ENCODE measurements around the gene SMPD4.
"Not testable (repeated sequence)": the region's sequence is repeated elsewhere in the genome, so short reads cannot be mapped to it uniquely, and the experiment has no call there.

Gene SMPD4

DNA sequence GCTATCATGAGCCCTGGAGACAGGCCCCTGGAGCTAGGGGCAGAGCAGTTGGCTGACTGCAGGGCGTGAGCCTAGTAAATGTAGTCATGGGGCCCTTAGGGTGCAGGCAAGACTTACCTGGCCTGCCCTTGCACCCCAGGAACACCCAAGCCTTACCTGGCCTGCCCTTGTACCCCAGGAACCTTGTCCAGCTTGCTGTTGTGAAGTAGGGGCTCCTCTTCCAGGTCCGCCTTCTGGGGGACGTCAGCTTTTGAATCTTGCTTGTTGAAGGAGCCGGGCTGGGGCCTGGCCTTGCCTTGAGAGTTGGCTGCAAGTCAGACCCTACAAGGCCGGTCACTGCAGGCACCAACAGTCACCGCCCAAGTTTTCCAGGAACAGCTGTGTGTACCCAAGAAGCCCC lies 40.4 kb downstream of the SMPD4 start:
- not testable (repeated sequence) for DNase-seq (ENCODE audit: low read depth in 1 of 2, low spot score in 1 of 2)

DNA sequence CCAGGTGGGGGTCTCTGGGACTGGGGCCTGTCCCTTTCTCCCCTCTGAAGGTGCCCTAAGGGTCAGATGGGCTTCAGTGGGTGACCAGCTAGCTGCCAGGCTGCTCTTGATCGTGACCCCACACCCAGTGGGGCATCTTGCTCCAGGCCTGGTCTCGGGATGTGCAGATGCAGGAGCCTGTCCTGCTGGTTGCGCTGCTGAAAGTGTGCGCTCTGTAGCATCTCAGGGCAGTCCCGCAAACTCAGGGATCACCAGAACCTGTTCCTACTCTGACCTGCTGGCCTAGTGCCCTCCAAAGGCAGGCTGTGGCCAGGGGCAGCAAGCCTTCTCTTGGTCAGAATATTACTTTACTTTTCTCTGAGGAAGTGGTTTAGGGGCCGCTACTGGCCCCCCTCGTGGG lies 40.9 kb downstream of the SMPD4 start:
- not testable (repeated sequence) for DNase-seq (ENCODE audit: low read depth in 1 of 2, low spot score in 1 of 2)

DNA sequence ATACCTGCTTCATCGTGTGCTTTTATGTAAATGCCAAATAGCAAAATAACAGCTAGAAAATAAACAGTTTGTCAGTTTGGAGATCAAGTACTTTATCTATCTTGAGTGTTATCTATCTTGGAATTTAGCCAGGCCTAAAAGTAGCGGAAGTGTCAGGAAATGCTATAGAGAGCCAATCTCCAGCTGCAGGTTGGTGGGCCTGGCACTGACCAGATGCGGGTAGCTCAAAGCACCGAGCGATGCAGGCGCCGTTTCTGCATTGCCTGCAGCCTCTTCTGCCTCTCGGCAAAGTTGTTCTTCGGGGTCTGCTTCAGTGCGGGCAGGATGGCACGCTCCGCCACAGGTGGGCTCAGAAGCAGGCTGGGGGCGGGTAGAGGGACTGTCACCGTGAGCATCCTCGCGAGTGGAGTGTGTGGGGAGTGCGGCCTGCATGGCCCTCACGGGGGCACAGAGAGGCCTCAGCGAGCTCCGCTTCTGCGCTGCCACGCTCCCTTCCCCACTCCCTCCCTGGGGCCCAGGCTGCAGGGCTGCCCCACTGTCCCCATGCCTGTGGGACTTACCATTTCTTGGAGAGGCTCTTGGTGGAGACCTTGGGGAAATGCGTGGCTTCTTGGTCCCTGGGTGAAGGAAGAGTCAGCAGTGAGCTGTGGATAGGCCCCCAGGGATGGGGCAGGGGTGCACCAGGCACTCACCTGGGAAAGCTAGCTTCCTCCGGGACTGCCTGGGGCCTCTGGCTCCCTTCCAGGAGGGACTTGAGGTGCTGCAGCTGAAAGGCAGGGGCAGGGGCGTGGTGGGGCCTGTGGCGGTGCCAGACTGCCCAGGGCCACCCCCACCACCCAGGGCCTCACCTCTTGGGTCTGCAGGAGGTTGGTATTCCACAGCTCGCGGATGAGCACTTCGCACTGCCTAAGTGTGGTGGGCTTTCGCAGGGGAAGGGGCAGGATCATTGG lies 41.8 kb downstream of the SMPD4 start:
- DNase-seq (ENCODE audit: low read depth in 1 of 2, low spot score in 1 of 2) = not testable (repeated sequence)

DNA sequence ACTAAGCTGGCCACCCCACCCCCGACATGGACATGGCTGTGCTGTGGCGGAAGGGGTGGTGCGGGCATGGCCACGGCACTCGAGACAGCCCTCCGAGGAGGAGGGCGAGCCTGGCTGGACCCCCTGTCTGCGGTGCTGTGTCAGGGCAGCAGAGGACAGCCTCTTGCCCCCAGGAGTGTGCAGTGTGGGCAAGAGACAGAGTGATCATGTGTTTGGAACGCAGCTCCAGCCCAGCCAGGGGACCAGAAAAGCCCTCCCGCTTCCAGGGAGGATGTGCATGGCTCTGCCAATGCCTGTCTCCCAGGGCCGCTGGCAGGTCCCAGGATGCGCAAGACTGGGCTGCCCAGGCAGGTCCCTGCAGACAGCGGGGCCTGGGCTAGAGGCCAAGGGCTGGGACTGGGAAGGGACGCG lies 42.6 kb downstream of the SMPD4 start:
- DNase-seq (ENCODE audit: low read depth in 1 of 2, low spot score in 1 of 2) = not testable (repeated sequence)

DNA sequence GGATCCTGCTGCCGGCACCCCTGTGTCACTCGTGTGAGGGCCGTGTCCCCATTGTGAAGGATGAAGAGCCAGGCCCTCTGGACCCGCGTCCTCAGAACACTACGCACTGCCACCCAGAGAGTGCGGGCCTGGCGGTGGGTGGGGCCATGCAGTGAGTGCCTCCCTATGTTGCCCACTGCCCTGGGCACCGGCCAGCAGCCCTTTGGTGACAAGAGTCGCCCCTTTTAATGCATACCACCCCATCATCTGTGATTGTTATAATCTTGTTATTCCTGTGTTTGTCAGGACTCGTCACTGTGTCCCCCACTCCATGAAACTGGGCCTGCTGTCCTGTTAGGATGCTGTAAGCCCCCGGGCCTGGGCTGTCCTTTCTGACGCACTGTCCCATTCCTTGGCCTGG lies 43.1 kb downstream of the SMPD4 start:
- not testable (repeated sequence) for DNase-seq (ENCODE audit: low read depth in 1 of 2, low spot score in 1 of 2)

DNA sequence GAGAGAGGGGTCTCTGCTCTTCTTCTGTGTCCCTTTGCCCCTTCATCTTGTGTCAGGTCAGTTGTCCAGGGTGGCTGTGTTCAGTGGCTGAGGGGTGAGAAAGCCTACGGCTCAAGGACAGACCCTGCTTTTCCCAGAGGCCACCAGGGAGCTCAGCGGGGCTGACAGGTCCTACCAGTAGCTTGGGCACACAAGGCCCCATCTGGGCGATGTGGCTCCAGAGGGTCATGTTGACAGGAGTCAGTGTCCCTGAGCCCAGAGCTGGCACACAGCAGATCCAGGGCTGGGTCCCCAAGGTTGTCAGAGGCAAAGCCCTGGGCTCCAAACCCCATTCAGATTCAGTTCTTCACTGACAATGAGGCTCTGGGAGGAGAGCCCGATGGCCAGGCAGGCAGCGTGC lies 44.3 kb downstream of the SMPD4 start:
- DNase-seq (ENCODE audit: low read depth in 1 of 2, low spot score in 1 of 2) = not testable (repeated sequence)

DNA sequence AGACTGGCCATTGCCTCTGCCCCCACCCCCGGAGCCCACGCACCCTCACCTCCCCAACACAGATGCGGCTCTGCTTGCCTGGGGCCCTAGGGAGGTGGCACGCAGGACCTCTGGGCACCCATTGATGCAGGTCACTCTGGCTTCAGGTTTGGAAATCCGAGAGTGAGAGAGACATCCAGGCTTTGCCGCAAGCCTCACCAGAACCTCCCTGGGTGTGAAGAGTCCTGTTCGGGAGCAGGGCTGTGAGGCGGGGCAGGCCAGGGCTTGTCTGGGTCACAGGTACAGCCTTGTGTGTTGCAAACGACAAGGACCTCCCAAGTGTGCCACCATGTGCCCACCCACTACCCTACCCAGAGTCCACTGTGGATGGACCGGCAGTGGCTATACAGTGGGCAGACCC lies 44.9 kb downstream of the SMPD4 start:
- DNase-seq (ENCODE audit: low read depth in 1 of 2, low spot score in 1 of 2) = not testable (repeated sequence)

DNA sequence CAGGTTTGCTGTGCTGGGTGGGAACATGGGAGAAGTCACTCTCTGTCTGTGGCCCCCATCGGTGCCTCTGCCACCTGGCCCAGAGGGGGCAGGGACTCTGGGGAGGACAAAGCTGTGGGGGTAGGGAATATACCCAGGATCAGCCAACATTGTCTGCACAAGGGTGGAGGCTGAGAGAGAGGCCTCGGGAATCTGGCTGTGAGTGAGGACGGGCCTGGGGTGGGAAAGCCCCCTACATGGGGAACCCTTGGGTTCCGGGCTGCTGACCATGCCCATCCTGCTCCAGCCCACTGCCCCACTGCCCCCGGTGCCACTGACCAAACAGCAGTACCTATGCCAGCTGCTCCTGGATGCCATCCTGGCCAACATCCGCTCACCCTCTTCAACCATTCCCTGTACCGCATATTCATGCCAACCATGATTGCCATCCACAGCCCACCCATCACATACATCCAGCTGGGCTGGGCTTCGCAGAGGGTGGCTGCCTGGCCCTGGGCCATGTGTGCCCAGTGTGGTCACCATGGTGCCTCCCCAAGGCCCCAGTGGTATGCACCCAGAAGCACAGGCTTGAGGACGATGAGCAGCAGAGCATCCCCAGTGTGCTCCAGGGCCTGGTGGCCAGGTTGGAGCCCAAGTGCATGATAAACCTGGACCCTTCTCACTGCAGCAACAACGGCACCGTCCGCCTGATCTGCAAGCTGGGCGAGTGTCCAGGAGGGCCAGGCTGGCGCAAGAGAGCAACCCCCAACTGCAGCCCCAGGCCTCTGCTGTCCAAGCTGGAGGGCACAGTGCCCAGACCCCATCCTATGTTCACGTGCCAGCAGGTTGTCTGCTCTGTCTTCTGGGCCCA lies 45.5 kb downstream of the SMPD4 start:
- DNase-seq (ENCODE audit: low read depth in 1 of 2, low spot score in 1 of 2) = no peak

DNA sequence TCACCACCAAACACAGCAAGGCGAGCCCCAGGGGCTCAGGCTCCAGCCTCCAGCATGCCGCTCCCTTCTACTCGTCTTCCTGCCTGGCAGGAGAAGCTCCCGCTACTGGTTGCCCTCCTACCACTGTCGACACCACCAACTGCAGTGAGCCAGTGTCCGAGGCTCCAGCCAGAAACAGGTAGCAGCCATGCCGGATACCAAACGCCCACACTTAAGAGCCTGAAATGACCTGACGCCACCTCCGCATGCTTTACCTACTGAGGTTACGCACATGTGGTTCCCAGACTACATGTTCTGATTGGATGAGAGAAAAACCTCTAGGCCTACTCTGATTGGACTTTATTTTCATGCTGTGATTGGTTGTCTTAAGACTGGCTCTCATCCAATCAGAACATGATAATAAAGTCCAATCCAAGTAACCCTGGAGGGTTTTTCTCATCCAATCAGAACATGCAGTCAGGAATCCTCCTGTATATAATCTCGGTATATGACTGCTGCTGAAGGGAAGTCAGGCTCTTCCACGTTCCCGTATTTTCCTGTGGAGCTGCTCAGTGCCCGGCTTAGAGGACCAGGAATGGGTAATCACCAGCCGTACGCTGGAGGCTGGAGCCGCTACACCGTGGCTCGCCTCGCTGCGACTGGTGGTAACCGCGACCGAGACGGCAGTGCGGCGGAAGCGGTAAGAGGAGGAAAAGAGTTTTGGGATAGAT lies 52.1 kb downstream of the SMPD4 start, which contains the start of gene POTEF:
Gene POTEF (minus strand): TSS at position 103 of the 710 bp plus-strand sequence. CDS start 8,707 bp downstream, outside the sequence.
- not testable (repeated sequence) for DNase-seq (ENCODE audit: low read depth in 1 of 2, low spot score in 1 of 2)

DNA sequence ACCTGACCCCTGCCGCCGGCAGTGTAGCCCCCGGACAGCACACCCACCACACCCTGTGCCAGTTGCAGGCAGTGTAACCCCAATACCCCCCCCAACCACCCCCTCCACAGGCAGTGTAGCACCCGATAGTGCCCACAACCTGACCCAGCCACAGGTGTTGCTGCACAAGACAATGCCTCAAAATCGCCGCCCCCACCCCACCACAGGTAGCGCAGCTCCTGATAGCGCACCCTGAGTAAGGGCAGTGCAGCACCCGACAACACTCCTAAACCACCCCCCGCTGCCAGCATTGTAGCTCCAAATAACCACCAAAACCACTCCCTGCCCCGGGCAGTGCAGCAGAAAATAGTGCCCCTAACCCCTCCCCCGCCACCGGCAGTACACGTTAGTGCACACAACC lies 52.9 kb downstream of the SMPD4 start:
- DNase-seq (ENCODE audit: low read depth in 1 of 2, low spot score in 1 of 2) = not testable (repeated sequence)

DNA sequence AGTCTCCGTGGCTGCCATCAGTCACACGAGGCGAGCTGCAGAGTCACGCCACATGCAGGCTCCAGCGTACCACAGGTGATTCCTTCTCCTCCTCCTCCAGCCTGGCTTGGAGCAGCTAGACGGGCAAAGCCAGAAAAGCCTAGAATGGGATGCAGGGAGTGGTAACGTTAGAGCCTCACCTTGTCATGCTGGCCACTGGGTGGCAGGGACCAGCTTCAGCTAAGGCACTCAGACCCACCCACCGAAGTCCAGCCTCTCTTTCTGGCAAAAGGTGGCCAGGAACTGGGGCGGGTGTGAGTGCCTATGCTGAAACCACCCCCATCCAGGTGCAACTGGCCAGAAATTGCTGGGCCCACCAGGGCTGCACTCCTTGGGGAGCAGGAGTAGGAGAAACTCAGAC lies 53.7 kb downstream of the SMPD4 start:
- DNase-seq (ENCODE audit: low read depth in 1 of 2, low spot score in 1 of 2) = not testable (repeated sequence)

DNA sequence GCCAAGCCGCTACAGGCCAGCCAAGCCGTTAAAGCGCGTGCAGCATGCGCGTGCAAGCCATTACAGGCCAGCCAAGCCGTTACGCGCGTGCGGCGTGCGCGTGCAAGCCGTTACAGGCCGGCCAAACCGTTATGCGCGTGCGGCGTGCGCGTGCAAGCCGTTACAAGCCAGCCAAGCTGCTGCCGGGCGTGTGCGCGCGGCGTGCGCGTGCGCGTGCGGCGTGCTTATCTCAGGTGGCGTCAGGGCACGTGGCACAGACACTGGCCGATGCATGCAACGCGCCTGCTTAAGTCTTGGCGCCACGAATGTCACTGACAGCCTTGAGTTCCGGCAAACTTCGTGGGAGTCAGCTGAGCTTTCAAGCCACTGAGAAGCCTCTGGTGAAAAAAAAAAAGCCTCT lies 60.5 kb downstream of the SMPD4 start:
- DNase-seq (ENCODE audit: low read depth in 1 of 2, low spot score in 1 of 2) = not testable (repeated sequence)

DNA sequence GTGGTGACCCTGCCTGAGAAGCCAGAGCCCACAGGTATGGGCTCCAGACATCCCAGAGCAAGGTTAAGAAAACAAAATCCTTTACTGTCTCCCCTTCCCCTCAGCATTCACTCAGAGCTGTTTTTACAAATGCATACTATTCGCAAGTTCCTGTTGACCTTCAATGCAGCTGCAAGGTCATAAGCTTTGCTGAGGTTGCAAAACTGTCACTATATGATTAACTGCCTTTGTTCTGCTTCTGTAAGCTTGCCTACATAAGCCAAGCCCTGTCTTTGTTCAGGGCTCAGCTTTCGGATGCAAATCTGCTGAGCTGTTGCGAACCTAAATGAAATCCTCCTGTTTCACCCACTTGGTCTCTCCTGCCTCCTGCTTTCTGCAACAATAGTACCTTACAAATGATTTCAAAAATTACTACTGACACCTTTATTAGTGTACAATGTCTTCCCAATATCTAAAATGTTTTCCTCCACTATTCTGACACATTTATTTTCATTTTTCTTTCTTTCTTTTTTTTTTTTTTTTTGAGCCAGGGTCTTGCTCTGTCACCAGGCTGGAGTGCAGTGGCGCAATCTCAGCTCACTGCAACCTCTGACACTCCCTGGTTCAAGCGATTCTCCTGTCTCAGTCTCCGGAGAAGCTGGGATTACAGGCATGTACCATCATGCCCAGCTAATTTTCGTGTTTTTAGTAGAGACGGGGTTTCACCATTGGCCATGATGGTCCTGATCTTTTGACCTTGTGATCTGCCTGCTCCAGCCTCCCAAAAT lies 78.6 kb downstream of the SMPD4 start:
- DNase-seq (ENCODE audit: low read depth in 1 of 2, low spot score in 1 of 2) = not testable (repeated sequence)
